Activated CD4-positive, CD25-positive, alpha-beta regulatory T cell treated with anti-CD3 and anti-CD28 coated beads, Interleukin-2, amount 50 U/mL, for 24 hours (primary cell): Measurements from ENCODE around the gene FRS3.
A peak's percentile ranks its signal among the peaks of the same experiment; 100 is the strongest.

Source experiments
- ATAC-seq, 2 donors: fragments of 150-1000 bp; cut with Tn5 transposase; one replicate each; pipeline ENCODE4 v1.10.0; 2021; ENCODE audit warnings: mild to moderate bottlenecking in 1 of 2, moderate library complexity in 1 of 2

FRS3 gene

DNA sequence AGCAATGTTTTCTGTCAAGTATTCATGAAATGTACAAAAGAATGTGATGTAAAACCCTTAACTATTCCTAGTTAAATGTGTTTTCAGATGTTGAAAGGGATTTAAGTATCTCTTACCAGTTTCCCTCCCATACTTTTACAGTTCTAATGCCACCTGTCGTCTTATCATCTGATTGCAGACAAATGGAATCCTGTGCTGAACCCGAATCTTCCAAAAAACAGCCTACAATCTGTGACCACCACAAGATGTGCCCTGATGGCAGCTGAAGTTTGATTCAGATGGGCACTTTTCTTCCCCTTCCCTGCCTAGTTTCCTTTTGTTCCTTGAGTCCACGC is 9.7 kb upstream of the FRS3 start:
- no peak for ATAC-seq

DNA sequence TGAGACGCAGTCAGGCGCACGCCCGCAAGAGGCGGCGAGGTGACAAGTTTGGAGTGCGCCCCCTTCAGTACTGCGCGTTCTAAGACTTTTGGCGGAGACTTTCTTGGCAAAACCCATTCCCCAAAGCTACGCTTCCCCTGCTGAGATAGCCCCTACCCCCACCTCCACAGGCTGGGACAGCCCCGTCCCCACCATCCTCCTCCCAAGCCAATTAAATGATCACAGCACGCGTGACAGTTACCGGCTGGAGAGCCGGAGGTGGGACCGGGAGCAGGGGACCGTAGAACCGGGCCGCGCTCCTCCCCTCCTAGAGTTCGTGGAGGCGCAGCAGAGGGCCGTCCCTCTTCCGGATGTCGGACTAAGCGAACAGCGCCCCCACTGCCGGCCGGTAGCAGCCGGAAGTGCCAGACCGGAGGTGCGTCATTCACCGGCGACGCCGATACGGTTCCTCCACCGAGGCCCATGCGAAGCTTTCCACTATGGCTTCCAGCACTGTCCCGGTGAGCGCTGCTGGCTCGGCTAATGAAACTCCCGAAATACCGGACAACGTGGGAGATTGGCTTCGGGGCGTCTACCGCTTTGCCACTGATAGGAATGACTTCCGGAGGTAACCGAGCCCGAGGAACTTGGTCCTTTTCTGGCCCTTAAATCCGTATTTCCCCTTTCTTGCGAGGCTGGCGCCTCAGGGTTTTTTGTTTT is 7.7 kb upstream of the FRS3 start, which contains the start of gene TOMM6:
Gene TOMM6, plus strand, starts transcription at position 476 of the 699 bp plus-strand sequence. Its CDS starts 4 bp downstream, at position 480.
- peak; percentile 83 to 84 for ATAC-seq

DNA sequence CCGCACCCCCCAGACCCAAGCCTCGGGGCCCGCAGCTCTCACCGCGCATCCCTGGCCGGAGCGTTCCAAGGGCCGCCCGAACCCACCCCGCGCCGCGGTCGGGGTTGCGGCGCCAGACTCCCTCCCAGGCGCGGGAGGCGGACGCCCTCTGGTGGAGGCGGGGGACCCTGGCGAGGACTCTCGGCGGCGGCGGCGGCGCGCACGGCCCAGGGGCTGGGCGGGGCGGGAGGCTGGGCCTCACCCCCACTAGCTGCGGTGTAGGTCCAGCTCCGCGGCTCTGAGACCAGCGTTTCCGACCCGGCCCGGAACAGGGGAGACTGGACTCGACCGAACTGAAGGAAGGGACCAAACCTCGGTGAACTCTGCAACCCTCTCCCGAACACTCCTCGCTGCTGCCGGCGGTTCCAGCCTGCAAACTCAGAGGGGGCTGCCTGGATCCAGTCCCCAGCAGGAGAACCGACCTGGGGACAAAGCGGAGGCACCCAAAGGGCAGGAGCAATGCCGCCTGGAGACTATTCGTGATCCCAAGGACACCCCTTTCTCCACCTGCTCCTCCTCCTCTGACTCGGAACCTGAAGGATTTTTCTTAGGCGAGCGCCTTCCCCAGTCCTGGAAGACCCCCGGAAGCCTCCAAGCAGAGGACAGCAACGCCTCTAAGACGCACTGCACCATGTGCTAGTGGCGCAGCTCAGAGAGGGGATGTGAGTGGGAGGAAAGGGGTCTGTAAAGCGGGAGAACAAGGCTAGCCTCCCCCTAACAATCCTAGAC is 6.9 kb upstream of the FRS3 start:
- peak; percentile 77 to 78 for ATAC-seq

DNA sequence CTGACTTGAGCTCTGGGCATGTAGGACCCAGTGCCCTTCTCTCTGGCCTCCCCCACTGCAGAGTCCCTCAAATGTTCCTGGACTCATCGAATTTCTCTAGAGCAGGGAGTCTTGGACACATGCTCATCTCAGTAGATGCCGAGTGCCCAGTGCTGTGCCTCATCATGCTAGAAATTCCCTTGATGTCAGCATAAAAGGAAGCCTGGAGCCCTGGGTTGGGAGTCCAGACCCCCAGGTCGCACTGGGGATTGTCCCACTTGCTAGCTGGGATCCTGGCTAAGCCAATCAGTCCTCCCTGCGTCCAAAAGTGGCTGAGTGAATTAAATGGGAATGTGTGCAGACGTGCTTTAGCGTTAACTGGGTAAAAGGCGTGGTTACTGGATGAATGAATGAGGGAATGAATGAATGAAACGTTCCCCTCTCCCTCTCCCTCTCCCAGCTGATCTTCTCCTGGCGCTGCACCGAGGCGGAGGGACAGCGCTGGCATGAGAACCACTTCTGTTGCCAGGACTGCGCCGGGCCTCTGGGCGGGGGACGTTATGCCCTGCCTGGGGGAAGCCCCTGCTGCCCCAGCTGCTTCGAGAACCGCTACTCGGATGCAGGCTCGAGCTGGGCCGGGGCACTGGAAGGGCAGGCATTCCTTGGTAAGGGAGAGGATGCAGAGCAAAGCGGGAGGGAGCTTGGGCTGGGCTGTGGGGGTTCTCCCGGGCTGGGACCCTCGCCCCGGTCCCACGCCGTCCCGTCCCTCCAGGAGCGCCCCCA is 6.2 kb upstream of the FRS3 start:
- no peak for ATAC-seq

DNA sequence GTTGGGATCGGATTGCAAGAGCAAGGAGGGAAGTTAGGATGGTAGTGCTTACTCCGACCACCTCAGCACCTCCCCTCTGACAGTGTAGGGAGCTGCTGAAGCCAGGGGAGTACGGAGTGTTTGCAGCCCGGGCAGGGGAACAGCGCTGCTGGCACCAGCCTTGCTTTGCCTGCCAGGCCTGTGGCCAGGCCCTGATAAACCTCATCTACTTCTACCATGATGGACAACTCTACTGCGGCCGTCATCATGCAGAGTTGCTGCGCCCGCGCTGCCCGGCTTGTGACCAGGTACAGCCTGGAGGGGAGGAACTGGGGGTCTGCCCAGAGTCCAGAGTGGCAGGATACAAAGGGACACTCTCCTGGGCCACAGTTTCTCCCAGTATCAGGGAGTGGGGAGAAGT is 5.6 kb upstream of the FRS3 start:
- no peak for ATAC-seq

DNA sequence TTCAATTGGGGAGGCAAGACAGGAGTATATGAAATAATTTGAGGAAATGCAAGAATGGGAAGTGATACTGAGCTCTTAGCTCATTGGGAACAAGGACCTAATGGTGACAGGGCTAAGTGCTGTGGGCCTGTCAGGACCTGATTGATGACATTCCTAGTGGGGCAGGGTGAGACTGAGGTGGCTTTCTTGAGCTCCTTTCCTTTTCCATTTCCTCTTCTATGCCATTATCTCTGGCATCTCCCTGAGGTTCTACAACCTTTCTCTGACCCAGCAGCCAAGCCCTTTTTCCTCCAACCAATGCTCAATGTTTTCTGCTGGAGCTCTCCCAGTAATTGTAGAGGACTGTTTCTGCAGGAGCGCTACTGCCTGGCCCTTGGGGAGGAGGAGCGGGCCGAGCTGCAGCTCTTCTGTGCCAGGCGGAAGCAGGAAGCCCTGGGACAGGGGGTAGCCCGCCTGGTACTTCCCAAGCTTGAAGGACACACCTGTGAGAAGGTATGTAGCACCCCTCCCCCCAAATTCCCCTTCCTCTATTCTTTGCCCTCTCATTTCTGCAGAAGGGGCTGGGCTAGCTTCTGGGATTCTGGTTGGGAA is 5.0 kb upstream of the FRS3 start:
- ATAC-seq = no peak

DNA sequence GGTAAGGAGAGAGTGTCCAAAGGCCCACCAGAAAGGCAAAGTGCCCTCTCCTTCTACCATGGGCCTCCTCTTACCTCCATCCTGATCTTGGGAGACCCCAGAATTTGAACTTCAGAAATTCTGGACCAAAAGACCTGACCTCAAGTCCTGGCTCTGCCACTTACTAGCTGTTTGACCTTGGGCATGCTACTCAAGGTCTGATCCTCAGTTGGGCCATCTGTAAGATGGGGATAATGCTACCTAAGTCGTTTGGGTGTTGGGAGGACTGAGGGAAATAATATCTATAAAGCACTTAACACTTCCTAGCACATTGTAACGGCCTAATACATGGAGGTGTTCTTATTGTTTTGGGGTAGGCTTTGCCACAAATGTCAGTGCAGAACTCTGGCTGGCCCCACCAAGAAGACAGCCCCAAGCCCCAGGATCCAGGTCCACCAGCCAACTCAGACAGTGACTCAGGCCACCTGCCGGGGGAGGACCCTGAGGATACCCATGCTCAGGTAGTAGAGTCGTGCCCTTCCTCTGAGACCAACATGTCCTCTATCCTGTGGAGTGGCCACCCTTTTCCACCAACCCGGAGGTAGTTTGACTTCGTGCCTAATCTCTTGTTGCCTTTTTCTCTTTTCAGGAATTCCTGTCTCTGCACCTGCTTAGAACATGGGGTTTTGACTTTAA is 3.5 kb upstream of the FRS3 start:
- no peak for ATAC-seq

DNA sequence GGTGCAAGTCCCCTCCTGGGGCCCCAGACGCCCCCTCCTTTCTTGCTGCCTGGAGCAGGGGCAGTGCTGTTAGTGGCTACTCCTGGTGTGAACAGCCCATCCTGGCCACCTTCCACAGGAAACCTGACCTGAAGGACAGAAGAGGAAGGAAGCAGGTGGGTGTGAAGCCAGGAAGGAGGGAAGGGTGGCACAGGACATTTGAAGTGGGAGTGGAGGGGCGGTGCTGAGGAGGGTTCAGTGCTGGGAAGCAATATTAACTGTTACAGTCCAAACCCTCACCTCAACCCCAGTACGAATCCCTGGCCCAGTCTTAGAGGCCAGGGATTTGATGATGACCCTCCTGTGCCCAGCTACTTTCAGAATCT is 1.6 kb upstream of the FRS3 start:
- no peak for ATAC-seq

DNA sequence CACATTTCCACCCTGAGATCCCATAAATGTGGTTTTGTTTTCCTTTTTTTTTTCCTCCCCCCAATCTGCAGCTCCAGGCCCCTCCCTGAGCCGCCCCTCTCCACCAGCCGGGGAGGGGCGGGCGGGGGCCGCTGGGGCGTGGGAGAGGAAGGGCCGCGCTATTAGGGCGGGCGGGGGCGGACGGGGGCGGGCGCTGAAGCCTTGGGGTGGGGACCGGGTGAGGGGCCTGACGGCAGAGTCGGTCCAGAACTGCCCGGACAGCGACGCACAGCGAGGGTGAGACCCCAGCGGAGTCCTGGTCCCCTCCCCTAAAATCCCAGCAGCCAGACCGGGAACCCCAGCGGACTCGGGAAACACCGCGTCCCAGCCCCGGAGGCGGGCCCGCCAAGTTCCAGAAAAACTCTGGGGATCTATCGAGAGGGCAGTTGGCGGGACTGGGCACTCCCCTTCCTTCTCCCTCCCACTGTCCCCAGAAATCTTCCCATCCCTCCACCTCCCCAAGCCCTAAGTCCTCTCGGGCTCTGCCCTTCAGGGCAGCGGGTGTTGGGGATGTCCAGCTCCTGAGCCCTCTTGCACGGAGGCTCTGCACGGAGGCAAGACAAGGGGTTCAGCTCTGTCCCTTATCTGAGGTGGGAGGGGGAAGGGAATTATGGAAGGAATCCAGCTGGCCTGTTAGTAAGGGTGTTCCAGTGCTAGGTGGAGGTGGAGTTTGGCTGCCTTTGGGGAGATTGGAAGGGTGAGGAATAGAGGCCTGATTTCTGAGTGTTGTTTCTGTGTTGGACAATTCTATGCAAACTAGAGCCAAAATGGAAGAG is 1.1 kb upstream of the FRS3 start, which contains the start of gene PRICKLE4:
Gene PRICKLE4, plus strand, starts transcription at position 232 of the 815 bp plus-strand sequence. CDS start 2,692 bp downstream, outside the sequence.
- ATAC-seq = no peak

DNA sequence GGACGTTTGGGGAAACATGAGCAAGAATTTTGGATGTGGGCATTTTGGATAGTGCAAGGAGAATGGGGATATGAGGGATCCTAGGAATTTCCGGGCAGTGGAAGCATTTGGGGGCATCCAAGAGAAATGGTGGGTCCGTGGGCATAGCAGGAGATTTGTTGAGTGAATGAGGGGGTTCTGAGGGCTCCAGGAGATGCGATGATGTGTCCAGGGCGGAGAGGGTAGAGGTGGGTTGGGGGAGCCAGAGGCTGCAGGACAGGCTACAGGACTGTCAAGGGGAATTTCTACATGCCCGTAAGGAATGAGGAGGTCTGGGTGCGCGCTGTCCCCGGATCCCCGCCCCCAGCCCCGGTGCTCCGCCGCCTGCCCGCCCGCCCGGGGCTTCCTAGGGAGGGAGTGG is 364 bp downstream of the FRS3 start:
- peak in 1 of 2 donors; percentile 25 for ATAC-seq

DNA sequence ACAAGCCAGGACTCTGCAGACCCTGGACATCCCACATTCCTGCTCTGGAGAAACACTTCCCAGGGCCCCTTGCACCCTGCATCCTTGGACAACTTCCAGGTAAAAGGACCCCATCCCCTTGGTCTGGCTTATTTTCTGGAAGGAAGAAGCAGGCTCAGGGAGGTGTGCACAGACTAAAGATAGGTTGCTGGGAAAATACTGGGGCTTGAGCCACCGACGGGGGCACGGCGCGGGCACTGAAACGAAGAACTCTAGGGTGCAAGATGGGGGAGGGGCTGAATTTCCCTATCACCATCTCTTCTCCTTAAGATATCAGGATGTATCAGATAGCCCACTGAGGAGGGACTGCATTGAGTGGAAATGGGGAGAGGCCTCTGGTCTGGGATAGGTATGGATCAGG is 805 bp downstream of the FRS3 start:
- no peak for ATAC-seq

DNA sequence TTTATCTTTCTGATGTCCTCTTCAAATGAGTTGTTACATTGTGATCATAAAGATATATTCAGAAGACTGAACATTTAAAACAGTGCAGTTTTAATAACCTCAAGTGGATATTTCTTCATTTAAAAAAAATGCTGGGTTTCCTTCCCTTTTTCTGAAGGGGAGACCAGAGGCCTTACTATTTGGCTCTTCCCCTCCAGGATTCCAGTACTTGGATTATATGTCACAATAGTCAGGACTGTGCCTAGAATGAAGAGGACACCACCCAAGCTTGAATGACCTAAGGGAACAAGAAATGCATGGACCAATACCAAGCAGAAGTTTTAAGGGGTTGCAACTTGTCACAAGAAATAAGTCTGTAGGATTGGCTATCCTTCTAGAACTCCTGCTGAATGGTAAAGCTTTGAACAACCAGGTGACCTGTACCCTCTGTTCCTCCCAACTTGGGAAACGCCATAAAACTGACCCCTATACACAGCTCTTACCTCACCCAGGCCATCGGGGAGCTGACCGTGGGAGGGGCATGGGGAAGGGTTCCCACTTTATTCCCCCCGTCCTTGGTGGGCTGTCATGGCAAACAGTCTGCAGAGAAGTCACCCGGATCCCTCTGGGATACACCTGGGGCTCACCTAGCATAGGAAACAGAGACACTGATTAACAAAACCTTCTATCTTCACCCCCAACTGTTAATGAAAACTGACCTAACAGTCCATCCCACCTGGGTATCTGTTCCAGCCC is 2.0 kb downstream of the FRS3 start:
- ATAC-seq = no peak

DNA sequence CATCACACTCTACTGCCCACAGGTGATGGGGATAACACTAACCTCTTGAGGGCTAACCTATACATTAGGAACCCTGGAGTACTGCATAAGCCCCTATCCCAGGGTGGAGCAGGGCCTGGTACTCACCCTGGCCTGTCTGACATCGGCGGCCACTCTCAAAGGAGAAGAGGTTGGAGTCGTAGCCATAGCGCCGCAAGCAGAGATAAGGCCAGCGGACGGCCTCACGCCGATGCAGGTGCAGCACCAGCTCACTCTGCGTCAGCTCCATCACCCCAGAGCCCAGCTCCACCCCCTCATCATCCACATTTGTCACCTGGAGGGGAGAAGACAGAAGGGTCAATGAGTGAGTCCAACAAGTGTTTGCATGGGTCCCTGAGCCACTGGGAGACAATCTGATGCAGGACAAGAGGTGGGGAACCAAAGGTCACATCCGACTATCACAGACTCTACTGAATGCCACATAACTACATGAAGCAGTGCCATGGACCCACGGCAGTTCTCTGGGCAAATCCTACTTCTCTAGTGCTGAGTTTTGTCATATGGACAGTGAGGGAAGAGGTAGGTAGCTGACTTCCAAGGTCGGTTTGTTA is 4.3 kb downstream of the FRS3 start:
- ATAC-seq = no peak

DNA sequence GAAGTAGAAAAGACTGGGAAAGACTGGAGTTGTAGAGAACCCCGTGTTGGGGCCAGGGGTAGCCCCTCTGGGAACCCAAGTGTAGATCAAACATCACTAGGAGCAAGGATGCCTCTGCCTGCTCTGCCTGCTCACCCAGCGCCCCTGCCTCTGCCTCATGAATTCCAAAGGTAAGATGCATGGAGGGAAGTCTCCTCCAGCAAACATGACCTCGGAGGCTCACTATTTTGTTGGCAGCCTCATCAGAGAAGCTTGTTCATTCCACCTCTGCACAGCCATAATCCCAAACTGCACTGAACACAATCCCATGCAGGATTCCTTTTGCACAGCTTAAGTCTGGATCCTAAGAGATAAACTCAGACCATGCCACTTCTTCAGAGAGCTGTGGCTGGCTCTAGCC is 4.9 kb downstream of the FRS3 start:
- no peak for ATAC-seq

DNA sequence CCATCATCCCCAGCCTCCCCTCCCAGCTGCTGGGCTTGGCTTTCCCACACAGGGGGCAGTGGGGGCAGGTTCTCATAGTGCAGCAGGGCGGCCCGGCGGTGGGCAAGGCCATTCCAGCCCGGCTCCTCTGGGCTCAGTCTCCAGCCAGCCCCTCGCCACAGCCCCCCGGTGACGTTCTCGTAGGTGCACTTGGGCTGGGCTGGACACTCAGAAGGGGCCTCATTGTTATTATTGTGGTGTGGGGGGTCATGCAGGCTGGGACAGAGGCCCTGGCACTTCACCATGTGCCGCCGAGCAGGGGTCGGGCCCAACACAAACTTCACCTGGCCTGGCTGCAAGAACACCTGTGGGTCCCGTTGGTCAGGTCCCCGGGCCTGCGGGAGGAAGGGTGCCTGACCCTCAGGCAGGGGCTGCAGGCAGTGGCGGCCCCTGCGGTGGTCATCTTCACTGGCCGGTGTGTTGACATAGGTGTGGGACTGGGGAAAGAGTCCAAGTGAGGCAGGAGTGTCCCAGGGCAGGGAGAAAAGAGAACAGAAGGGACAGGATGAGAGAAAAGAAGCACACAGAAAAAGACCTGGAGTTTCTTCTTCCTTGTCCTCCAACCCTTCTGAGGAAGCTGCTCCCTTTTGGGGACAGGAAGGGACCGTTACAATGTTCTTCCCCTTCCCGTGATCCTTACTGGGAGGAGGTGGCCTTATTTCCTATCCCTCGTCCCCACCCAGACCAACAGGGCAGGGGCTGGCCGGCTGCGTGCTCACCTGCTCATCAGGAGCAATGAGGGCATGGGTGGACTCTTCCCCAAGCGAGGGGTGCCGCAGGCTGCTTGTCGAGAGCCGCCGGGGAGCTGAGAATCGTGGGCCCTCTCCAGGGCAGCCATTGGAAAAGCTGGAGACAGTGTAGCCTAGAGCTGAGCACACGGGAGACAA is 8.4 kb downstream of the FRS3 start:
- no peak for ATAC-seq

DNA sequence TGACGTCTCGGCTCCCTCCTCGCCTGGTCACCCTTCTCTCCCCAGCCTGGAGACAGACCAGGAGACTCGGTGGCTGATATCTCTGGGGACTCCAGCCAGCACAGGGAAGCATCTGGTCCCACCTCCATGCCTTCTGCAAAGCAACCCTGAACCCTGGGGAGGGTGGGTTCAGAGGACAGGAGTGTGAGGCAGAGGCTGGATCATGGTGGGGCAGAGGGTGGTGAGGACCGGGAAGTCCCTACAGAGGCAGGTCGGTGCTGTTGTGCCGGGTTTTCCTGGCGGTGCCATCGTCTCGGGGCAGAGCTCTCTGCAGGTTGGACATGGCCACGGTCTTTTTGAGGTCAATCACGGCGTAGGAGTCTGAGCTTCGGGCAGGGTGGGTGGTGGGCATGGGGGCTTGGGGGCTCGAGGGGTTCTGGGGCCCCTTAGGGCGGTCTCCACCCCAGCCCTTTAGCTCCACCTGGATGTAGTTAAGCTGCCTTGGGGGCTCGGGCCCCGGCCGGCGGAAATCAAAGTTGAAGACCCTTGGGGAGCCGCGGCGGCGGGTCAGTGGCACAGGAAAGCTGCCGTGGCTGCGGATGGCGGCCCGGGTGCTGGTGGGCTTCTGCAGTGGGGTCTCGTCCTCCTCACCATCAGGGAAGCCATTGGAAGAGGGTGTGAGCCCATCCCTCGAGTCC is 9.2 kb downstream of the FRS3 start:
- no peak for ATAC-seq

DNA sequence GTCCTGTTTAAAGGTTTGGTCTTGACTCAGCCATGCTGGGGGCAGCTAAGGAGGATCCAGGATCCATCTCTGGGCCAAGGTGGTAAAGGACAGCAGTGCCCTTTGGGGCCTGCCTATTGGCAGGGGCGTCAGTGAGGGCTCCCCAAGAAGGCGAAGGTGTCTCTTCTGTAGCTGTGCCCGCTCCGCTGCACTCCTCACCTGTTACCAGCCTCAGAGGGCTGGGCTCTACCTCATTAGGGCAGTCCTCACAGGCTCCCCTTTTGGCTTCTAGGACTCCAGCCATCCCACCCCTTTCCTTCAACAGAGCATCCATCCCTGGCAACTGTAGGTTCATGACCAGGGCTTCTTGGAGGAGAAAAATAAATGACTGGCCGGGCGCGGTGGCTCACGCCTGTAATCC is 10.3 kb downstream of the FRS3 start:
- no peak for ATAC-seq

DNA sequence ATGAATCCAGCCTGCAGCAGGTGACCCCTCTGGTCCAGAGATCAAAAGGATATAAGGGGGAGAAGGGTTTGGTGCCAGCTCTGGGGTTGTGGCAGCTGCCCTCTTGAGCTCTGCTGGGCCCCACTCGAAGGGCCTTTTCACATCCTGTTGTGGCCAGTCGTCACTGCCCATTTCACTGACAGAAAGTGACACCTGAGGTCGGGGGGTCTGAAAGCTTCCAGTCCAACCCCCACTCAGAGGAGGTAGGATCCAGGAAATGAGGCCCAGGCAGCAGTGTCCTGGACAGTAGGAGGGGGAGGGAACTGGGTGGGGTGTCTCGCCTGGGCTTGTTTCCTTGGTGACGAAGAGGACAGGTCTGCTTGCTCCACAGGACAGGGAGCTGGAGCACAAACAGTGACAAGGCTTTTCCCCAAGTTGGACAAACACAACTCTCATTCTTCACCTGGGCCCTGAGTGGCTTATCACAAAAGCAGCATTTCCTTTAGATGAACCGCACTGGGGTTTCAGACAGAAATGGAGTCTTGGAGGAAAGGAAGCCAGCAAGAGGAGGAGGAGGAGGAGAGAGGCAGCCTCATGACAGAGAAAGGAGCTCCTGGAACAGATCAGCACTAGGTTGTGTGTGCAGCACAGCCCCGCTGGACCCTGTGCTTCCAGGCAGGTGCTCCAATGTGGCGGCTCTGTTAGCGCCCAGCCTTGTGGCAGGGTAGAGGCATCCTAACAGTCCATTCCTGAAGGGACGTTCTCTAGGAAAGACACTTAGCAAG is 11.0 kb downstream of the FRS3 start:
- ATAC-seq = no peak
